ENCODE results near the gene SH3BP2.

GRCh38 chr4:2788532-2789103, 4.3 kb upstream of the SH3BP2 start:
- TF ChIP-seq POLR2A (IDR thresholded peaks at IDR 0.05; ENCODE audit: low read depth, low read length), result no peak
- TF ChIP-seq POLR2AphosphoS5 (IDR thresholded peaks at IDR 0.05; ENCODE audit: low read depth, low read length), result no peak
- TF ChIP-seq TAF1 (IDR thresholded peaks at IDR 0.05; ENCODE audit: low read depth, low read length), result no peak
